Measurements from ENCODE around the gene NCAPH2. TPM values are rescaled to one million over a fixed set of nuclear protein-coding genes. Genes with fewer than 3 reads are reported as not detected.

The NCAPH2 gene
- total and polyA plus RNA-seq, 2 of the 8 experiments (the other 6 are each of a cell fraction or from before 2014, with no cell fraction given) = 62.2 to 81.6 TPM

DNA sequence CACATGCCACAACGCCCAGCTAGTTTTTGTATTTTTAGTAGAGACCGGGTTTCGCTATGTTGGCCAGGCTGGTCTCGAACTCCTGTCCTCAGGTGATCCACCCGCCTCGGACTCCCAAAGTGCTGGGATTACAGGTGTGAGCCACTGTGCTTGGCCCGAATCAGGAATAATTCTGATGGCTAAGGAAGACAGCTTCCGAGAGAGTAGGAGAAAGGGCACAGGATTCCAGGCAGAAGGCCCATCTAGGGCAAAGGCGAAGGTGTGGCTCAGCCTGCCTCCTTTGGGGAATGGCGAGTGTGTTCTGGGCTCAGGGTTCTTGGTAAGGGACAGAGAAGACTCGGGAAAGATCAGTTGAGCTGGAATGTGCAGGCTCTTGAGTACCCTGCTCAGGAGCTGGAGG lies 56.3 kb downstream of the NCAPH2 start (continued):
- TF ChIP-seq, protein P1, sequence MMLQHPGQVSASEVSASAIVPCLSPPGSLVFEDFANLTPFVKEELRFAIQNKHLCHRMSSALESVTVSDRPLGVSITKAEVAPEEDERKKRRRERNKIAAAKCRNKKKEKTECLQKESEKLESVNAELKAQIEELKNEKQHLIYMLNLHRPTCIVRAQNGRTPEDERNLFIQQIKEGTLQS (IDR thresholded peaks at IDR 0.05; ENCODE audit: insufficient read depth, low read depth, low read length) = no peak
- no peak for TF ChIP-seq RNF2 (IDR thresholded peaks at IDR 0.05; ENCODE audit: borderline replicate concordance, low read depth, low read length, missing control alignments, poor library complexity, severe bottlenecking)
- TF ChIP-seq, protein P2, sequence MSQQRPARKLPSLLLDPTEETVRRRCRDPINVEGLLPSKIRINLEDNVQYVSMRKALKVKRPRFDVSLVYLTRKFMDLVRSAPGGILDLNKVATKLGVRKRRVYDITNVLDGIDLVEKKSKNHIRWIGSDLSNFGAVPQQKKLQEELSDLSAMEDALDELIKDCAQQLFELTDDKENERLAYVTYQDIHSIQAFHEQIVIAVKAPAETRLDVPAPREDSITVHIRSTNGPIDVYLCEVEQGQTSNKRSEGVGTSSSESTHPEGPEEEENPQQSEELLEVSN (IDR thresholded peaks at IDR 0.05) = no peak
- no peak for TF ChIP-seq CTBP2 (IDR thresholded peaks at IDR 0.05; ENCODE audit: borderline replicate concordance, insufficient read depth, insufficient read length, low read length)

Data from H1 (cell line).